Transverse colon (tissue), 4 donors: ENCODE measurements around the gene RPL35.
A peak's percentile ranks its signal among the peaks of the same experiment; 100 is the strongest.

ENCODE experiments used
- POLR2A ChIP-seq: fragments of 450-650 bp; IDR thresholded peaks from one replicate; pipeline ENCODE4 v1.6.1; 2016; ENCODE audit warnings: antibody characterized with exemption, mild to moderate bottlenecking, moderate library complexity
- POLR2AphosphoS5 ChIP-seq, 3 donors: sonication (generic); formaldehyde crosslinking; IDR thresholded peaks; one replicate each; pipeline ENCODE4 v1.6.1; 2016; ENCODE audit warnings: antibody characterized with exemption in 3 of 3
- TF ChIP-seq, protein P1 (sequence below), 5 experiments: fragments of 200-600 bp in 3 of 5; fragments of 450-650 bp in 2 of 5; sonication (generic) in 3 of 5; IDR thresholded peaks; 1 replicate in 2 of 5; 2 replicates in 3 of 5; pipeline ENCODE4 v1.5.1; 2016 to 2017; ENCODE audit warnings: antibody characterized with exemption in 5 of 5, inconsistent platforms in 3 of 5, mild to moderate bottlenecking in 2 of 5, moderate library complexity in 1 of 5

DNA sequence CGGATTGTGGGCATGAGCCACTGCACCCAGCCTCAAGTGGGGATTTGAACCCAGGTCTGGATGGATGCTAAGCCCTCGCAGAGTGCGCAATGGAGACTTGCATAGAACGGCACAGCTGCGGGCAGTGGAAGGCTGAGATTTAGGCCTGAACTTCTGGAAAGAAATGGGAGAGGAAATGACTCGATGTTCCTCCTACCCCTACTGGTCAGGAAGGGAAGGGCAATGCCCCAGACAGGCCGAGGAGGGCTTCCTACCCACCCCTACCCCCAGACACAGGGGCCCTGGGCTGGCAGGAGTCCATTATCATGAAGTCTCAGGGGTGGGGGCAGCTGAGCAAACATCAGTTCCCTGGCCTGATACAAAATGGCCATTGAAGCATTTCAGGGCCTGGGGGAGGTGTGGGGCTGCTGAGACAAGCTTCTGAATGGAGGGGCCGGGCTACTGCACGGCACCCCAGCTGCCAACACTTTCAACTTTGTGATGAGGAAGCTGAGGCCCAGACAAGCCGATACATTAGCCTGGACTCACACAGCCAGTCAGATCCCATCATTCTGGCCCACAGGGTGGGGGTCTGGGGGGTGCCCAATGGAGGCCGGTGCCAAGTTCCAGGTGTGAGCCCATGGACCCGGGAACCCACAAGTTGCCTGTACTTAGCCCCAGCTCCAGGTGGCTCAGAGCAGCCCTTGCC, 22.0 kb downstream of the RPL35 start:
- TF ChIP-seq, protein P1, sequence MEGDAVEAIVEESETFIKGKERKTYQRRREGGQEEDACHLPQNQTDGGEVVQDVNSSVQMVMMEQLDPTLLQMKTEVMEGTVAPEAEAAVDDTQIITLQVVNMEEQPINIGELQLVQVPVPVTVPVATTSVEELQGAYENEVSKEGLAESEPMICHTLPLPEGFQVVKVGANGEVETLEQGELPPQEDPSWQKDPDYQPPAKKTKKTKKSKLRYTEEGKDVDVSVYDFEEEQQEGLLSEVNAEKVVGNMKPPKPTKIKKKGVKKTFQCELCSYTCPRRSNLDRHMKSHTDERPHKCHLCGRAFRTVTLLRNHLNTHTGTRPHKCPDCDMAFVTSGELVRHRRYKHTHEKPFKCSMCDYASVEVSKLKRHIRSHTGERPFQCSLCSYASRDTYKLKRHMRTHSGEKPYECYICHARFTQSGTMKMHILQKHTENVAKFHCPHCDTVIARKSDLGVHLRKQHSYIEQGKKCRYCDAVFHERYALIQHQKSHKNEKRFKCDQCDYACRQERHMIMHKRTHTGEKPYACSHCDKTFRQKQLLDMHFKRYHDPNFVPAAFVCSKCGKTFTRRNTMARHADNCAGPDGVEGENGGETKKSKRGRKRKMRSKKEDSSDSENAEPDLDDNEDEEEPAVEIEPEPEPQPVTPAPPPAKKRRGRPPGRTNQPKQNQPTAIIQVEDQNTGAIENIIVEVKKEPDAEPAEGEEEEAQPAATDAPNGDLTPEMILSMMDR (IDR thresholded peaks at IDR 0.05), result peak in 4 of 5 experiments; percentile 23 to 47 (median 37)
- TF ChIP-seq POLR2A (no peak), POLR2AphosphoS5 (IDR thresholded peaks at IDR 0.05) (no peak)
